ENCODE measurements around the gene MRPL34. TPM values are rescaled to one million over a fixed set of nuclear protein-coding genes. Genes with fewer than 3 reads are reported as not detected.

The MRPL34 gene
- total RNA-seq, 1 experiment from 2014 or later = 65.8 TPM

- intact Hi-C loops (cut with micrococcal nuclease) = no loop called here
These were observed 32.2 kb downstream of the MRPL34 start for GRCh38 chr19:17337675-17338432.

GRCh38 chr19:17338433-17339078 is 32.9 kb downstream of the MRPL34 start:
- peak overlapping the region; percentile 98 for H3K4me3 Mint-ChIP-seq (ENCODE audit: unreplicated experiment)
- H3K9me3 Mint-ChIP-seq (ENCODE audit: unreplicated experiment) = no peaks in the 10 kb centered on the region
- H3K27ac Mint-ChIP-seq (ENCODE audit: low read depth, unreplicated experiment) = no peak overlapping the region
- H3K36me3 Mint-ChIP-seq (ENCODE audit: insufficient read depth, unreplicated experiment) = peaks cover 26% of the 10 kb centered on the region
- no peak for DNase-seq (ENCODE audit: unreplicated experiment)
- no TSS peak for BruUV-seq (replicated peaks)
- CTCF ChIA-PET = interaction anchor here (1.0 kb wide), 1 partner anchor 32 kb away, joined by 3 read pairs; no protein-coding TSS in a partner anchor
- H3K27me3 Mint-ChIP-seq (ENCODE audit: insufficient read depth, unreplicated experiment) = no peaks in the 10 kb centered on the region
- POLR2A ChIA-PET = interaction anchor here (0.6 to 10.1 kb wide), 6 partner anchors 14 to 522 kb away, joined by 3 to 152 read pairs (median 4); partner anchors contain the start of genes ABHD8, DDA1 and MRPL34
- H3K4me1 Mint-ChIP-seq (ENCODE audit: insufficient read depth, unreplicated experiment) = peaks cover 15% of the 10 kb centered on the region
- TF ChIP-seq CTCF (IDR thresholded peaks at IDR 0.05; ENCODE audit: unreplicated experiment) = no peak
- intact Hi-C loops (cut with micrococcal nuclease) = no loop called here

More at GRCh38 chr19:17337675-17338432, 32.2 kb downstream of the MRPL34 start:
- Mint-ChIP-seq H3K27me3 (ENCODE audit: insufficient read depth, unreplicated experiment) (no peaks in the 10 kb centered on the region), H3K4me1 (ENCODE audit: insufficient read depth, unreplicated experiment) (peaks cover 15% of the 10 kb centered on the region), H3K27ac (ENCODE audit: low read depth, unreplicated experiment) (peak overlapping the region; percentile 93), H3K36me3 (ENCODE audit: insufficient read depth, unreplicated experiment) (peaks cover 22% of the 10 kb centered on the region), H3K4me3 (ENCODE audit: unreplicated experiment) (peak overlapping the region; percentile 98), H3K9me3 (ENCODE audit: unreplicated experiment) (no peaks in the 10 kb centered on the region)
- peak; percentile 37 for DNase-seq (ENCODE audit: unreplicated experiment)
- BruUV-seq (replicated peaks) = no TSS peak
- no peak for TF ChIP-seq CTCF (IDR thresholded peaks at IDR 0.05; ENCODE audit: unreplicated experiment)
- POLR2A ChIA-PET = interaction anchor here (0.6 to 10.1 kb wide), 7 partner anchors 13 to 595 kb away, joined by 3 to 152 read pairs (median 4); partner anchors contain the start of genes ABHD8, CCDC124, DDA1 and MRPL34
- CTCF ChIA-PET = interaction anchor here (0.5 to 1.0 kb wide), 3 partner anchors 33 to 575 kb away, joined by 3 read pairs; no protein-coding TSS in a partner anchor

- no peak for DNase-seq (ENCODE audit: unreplicated experiment)
- POLR2A ChIA-PET = interaction anchor here (10.1 kb wide), 1 partner anchor 31 kb away, joined by 152 read pairs; the partner anchor contains the start of genes ABHD8, DDA1 and MRPL34
- Mint-ChIP-seq H3K4me1 (ENCODE audit: insufficient read depth, unreplicated experiment) (peaks cover 9% of the 10 kb centered on the region), H3K9me3 (ENCODE audit: unreplicated experiment) (no peaks in the 10 kb centered on the region), H3K4me3 (ENCODE audit: unreplicated experiment) (peak overlapping the region; percentile 98), H3K27me3 (ENCODE audit: insufficient read depth, unreplicated experiment) (no peaks in the 10 kb centered on the region), H3K27ac (ENCODE audit: low read depth, unreplicated experiment) (no peak overlapping the region), H3K36me3 (ENCODE audit: insufficient read depth, unreplicated experiment) (peaks cover 26% of the 10 kb centered on the region)
- CTCF ChIA-PET = interaction anchor here (0.6 to 1.0 kb wide), 2 partner anchors 28 to 32 kb away, joined by 3 read pairs; no protein-coding TSS in a partner anchor
- no peak for TF ChIP-seq CTCF (IDR thresholded peaks at IDR 0.05; ENCODE audit: unreplicated experiment)
- BruUV-seq (replicated peaks) = no TSS peak
- intact Hi-C loops (cut with micrococcal nuclease) = no loop called here
These were observed 33.5 kb downstream of the MRPL34 start for GRCh38 chr19:17339088-17339741.
